Epidermal melanocyte (primary cell): Measurements from ENCODE around the gene TPGS1.
A peak's percentile ranks its signal among the peaks of the same experiment; 100 is the strongest.
"Not testable (repeated sequence)": the region's sequence is repeated elsewhere in the genome, so short reads cannot be mapped to it uniquely, and the experiment has no call there.

Experiments
- DNase-seq: peaks from one replicate; pipeline ENCODE4 v3.0.0; 2011; ENCODE audit warnings: low spot score; ENCODE audit not compliant: insufficient read length

TPGS1 gene

GRCh38 chr19:475360-475759, 31.9 kb upstream of the TPGS1 start:
- no peak for DNase-seq

- DNase-seq = no peak
Observed at GRCh38 chr19:478236-478903, 28.9 kb upstream of the TPGS1 start.

GRCh38 chr19:478976-479375, 28.3 kb upstream of the TPGS1 start:
- no peak for DNase-seq

- no peak for DNase-seq
Observed at GRCh38 chr19:480016-480855, 27.1 kb upstream of the TPGS1 start.

- not testable (repeated sequence) for DNase-seq
Observed at GRCh38 chr19:481100-481499, 26.2 kb upstream of the TPGS1 start.

- DNase-seq = no peak
Observed at GRCh38 chr19:482186-483041, 24.9 kb upstream of the TPGS1 start.

GRCh38 chr19:483332-484072, 23.8 kb upstream of the TPGS1 start:
- no peak for DNase-seq

- DNase-seq = no peak
Observed at GRCh38 chr19:484494-484893, 22.8 kb upstream of the TPGS1 start.

GRCh38 chr19:485077-485476, 22.2 kb upstream of the TPGS1 start:
- no peak for DNase-seq

GRCh38 chr19:485583-486236, 21.6 kb upstream of the TPGS1 start:
- DNase-seq = peak; percentile 73

- DNase-seq = peak; percentile 99
Observed at GRCh38 chr19:488505-489417, 18.5 kb upstream of the TPGS1 start.

GRCh38 chr19:489418-490196, 17.7 kb upstream of the TPGS1 start:
- peak; percentile 38 for DNase-seq

GRCh38 chr19:491146-491741, 16.1 kb upstream of the TPGS1 start:
- no peak for DNase-seq

- DNase-seq = no peak
Observed at GRCh38 chr19:492091-492531, 15.2 kb upstream of the TPGS1 start.

GRCh38 chr19:493391-494170, 13.7 kb upstream of the TPGS1 start:
- no peak for DNase-seq

GRCh38 chr19:494171-495080, 12.9 kb upstream of the TPGS1 start:
- DNase-seq = no peak

GRCh38 chr19:495081-495401, 12.3 kb upstream of the TPGS1 start:
- DNase-seq = no peak
